H1 (cell line): ENCODE measurements around the gene STARD8. TPM values are rescaled to one million over a fixed set of nuclear protein-coding genes. Genes with fewer than 3 reads are reported as not detected.
A peak's percentile ranks its signal among the peaks of the same experiment; 100 is the strongest.

Source experiments
- CTCF ChIA-PET: fragments of 300-600 bp; sonication (Branson Sonifier 250); formaldehyde crosslinking; loops from one replicate; lab custom pipeline; 2021; ENCODE audit not compliant: partially characterized antibody; lab: Charles Lee
- POLR2A ChIA-PET: fragments of 300-600 bp; sonication (Branson Sonifier 250); formaldehyde crosslinking; loops from one replicate; lab custom pipeline; 2021; ENCODE audit warnings: inconsistent platforms; ENCODE audit not compliant: partially characterized antibody; lab: Charles Lee
- DNase-seq, 2 experiments: peaks; one replicate each; pipeline versions ENCODE4 v3.0.0 to v3.0.0-alpha.2; 2010 to 2022; ENCODE audit warnings: low spot score in 2 of 2, low read depth in 1 of 2, mixed read lengths in 1 of 2
- FAIRE-seq: peaks from 2 replicates; lab custom pipeline; 2011; peaks lifted over from hg19 to GRCh38; lab: Jason Lieb, UNC
- H2AFZ ChIP-seq: 2 replicates; pipeline ENCODE4 v1.8.1; 2012; ENCODE audit warnings: low read length, inconsistent platforms
- H2AK5ac ChIP-seq: 2 replicates; pipeline ENCODE4 v1.6.1; 2013; ENCODE audit warnings: low read depth, low read length
- H2BK120ac ChIP-seq: replicated peaks from 2 replicates; pipeline ENCODE3; 2013; ENCODE audit warnings: low read depth, low read length, inconsistent platforms
- H2BK12ac ChIP-seq: 2 replicates; pipeline ENCODE4 v1.6.1; 2013; ENCODE audit warnings: low read depth, low read length
- H2BK15ac ChIP-seq: 2 replicates; pipeline ENCODE4 v1.6.1; 2013; ENCODE audit warnings: low read length
- H2BK20ac ChIP-seq: 2 replicates; pipeline ENCODE4 v1.6.1; 2013; ENCODE audit warnings: low read length
- H2BK5ac ChIP-seq: 2 replicates; pipeline ENCODE4 v1.6.1; 2013; ENCODE audit warnings: low read depth, low read length
- H3K14ac ChIP-seq: 2 replicates; pipeline ENCODE4 v1.6.1; 2013; ENCODE audit warnings: inconsistent platforms; ENCODE audit not compliant: insufficient read length
- H3K18ac ChIP-seq: 2 replicates; pipeline ENCODE4 v1.6.1; 2013; ENCODE audit warnings: low read length; ENCODE audit errors: extremely low read depth
- H3K23ac ChIP-seq: 2 replicates; pipeline ENCODE4 v1.6.1; 2013; ENCODE audit warnings: inconsistent platforms; ENCODE audit not compliant: insufficient read length
- H3K23me2 ChIP-seq: 2 replicates; pipeline ENCODE4 v1.6.1; 2013; ENCODE audit warnings: low read depth, low read length
- H3K27ac ChIP-seq: 2 replicates; pipeline ENCODE4 v1.6.1; 2011; ENCODE audit warnings: low read depth, low read length, inconsistent platforms
- H3K27me3 ChIP-seq, 4 experiments: replicated peaks in 1 of 4; 1 replicate in 1 of 4; 2 replicates in 3 of 4; pipeline versions ENCODE4 v1.6.1 to v1.8.1; 2011 to 2013; ENCODE audit warnings: low read length in 3 of 4, mild to moderate bottlenecking in 3 of 4, inconsistent platforms in 2 of 4, mixed read lengths in 2 of 4, moderate library complexity in 1 of 4; ENCODE audit not compliant: control insufficient read depth in 3 of 4, insufficient read depth in 3 of 4; ENCODE audit errors: extremely low read depth in 1 of 4
- H3K36me3 ChIP-seq, 4 experiments: 2 replicates each; pipeline versions ENCODE4 v1.6.1 to v1.8.1; 2011 to 2013; ENCODE audit warnings: mild to moderate bottlenecking in 4 of 4, low read length in 3 of 4, moderate library complexity in 2 of 4, control low read depth in 1 of 4, inconsistent platforms in 1 of 4; ENCODE audit not compliant: insufficient read depth in 4 of 4, control insufficient read depth in 2 of 4
- H3K4ac ChIP-seq: replicated peaks from 2 replicates; pipeline ENCODE3; 2013; ENCODE audit warnings: low read length, low read depth, mixed read lengths, inconsistent platforms; ENCODE audit not compliant: insufficient read length
- H3K4me1 ChIP-seq, 4 experiments: replicated peaks in 1 of 4; 1 replicate in 1 of 4; 2 replicates in 3 of 4; pipeline versions ENCODE4 v1.6.1 to v1.8.1; 2011 to 2013; ENCODE audit warnings: low read length in 3 of 4, inconsistent platforms in 2 of 4, mixed read lengths in 1 of 4; ENCODE audit not compliant: insufficient read depth in 4 of 4, control insufficient read depth in 3 of 4
- H3K4me2 ChIP-seq, 2 experiments: 2 replicates each; pipeline versions ENCODE4 v1.6.1 to v1.8.1; 2011 to 2013; ENCODE audit warnings: low read depth in 2 of 2, low read length in 2 of 2, control low read depth in 1 of 2, inconsistent platforms in 1 of 2, mild to moderate bottlenecking in 1 of 2; ENCODE audit not compliant: insufficient read depth in 1 of 2
- H3K4me3 ChIP-seq, 4 experiments: fragments of 200-600, 300-600 bp in 1 of 4; sonication (generic), shearing (Covaris generic), sonication (Bioruptor Twin) in 1 of 4; 2 replicates each; pipeline versions ENCODE4 v1.5.1 to v1.8.1; 2011 to 2016; ENCODE audit warnings: low read length in 4 of 4, low read depth in 3 of 4, control low read depth in 2 of 4, inconsistent platforms in 2 of 4, mild to moderate bottlenecking in 2 of 4, mixed read lengths in 1 of 4, moderate library complexity in 1 of 4; ENCODE audit not compliant: insufficient read depth in 2 of 4; ENCODE audit errors: extremely low read depth in 1 of 4
- H3K56ac ChIP-seq: replicated peaks from 2 replicates; pipeline ENCODE3; 2013; ENCODE audit warnings: low read depth, mild to moderate bottlenecking, mixed read lengths, low read length, inconsistent platforms; ENCODE audit not compliant: insufficient read length
- H3K79me1 ChIP-seq: 2 replicates; pipeline ENCODE4 v1.6.1; 2013; ENCODE audit warnings: low read depth, low read length, control low read depth
- H3K79me2 ChIP-seq, 2 experiments: 2 replicates each; pipeline versions ENCODE4 v1.6.1 to v1.8.1; 2012 to 2013; ENCODE audit warnings: low read length in 2 of 2, mild to moderate bottlenecking in 2 of 2, inconsistent platforms in 1 of 2; ENCODE audit not compliant: insufficient read depth in 2 of 2, control insufficient read depth in 1 of 2
- H3K9ac ChIP-seq, 4 experiments: replicated peaks in 1 of 4; 1 replicate in 1 of 4; 2 replicates in 3 of 4; pipeline versions ENCODE4 v1.6.1 to v1.8.1; 2011 to 2013; ENCODE audit warnings: low read depth in 3 of 4, low read length in 3 of 4, control low read depth in 2 of 4, mild to moderate bottlenecking in 2 of 4, moderate library complexity in 2 of 4, inconsistent platforms in 1 of 4; ENCODE audit errors: extremely low read depth in 1 of 4
- H3K9me3 ChIP-seq, 2 experiments: 2 replicates each; pipeline versions ENCODE4 v1.6.1 to v1.8.1; 2012 to 2013; ENCODE audit warnings: mild to moderate bottlenecking in 2 of 2, moderate library complexity in 2 of 2, control low read depth in 1 of 2, inconsistent platforms in 1 of 2, low read depth in 1 of 2, low read length in 1 of 2, mixed read lengths in 1 of 2; ENCODE audit not compliant: insufficient read depth in 2 of 2
- H4K20me1 ChIP-seq, 2 experiments: replicated peaks in 1 of 2; 2 replicates each; pipeline versions ENCODE3 to v1.8.1; 2011 to 2013; ENCODE audit warnings: inconsistent platforms in 2 of 2, low read length in 2 of 2, mild to moderate bottlenecking in 1 of 2; ENCODE audit not compliant: insufficient read depth in 2 of 2, control insufficient read depth in 1 of 2
- H4K5ac ChIP-seq: 2 replicates; pipeline ENCODE4 v1.6.1; 2013; ENCODE audit warnings: low read length, low read depth, mixed read lengths, inconsistent platforms; ENCODE audit not compliant: insufficient read length
- H4K8ac ChIP-seq: 2 replicates; pipeline ENCODE4 v1.8.0; 2013; ENCODE audit warnings: mild to moderate bottlenecking, moderate library complexity, low read length, inconsistent platforms; ENCODE audit not compliant: insufficient read depth; ENCODE audit errors: extremely low read depth
- H4K91ac ChIP-seq: replicated peaks from 2 replicates; pipeline ENCODE3; 2013; ENCODE audit warnings: low read length, mixed read lengths, inconsistent platforms; ENCODE audit not compliant: insufficient read length
- CTCF ChIP-seq, 3 experiments: IDR thresholded peaks; 1 replicate in 2 of 3; 2 replicates in 1 of 3; pipeline versions ENCODE4 v1.5.1 to v1.6.1; 2011; ENCODE audit warnings: low read length in 3 of 3, mild to moderate bottlenecking in 3 of 3, inconsistent platforms in 2 of 3, low read depth in 1 of 3, moderate library complexity in 1 of 3; ENCODE audit not compliant: insufficient read depth in 1 of 3; ENCODE audit errors: control extremely low read depth in 1 of 3
- POU5F1 ChIP-seq: IDR thresholded peaks from 2 replicates; pipeline ENCODE4 v1.6.1; 2011; ENCODE audit warnings: low read depth, mild to moderate bottlenecking, low read length, moderate library complexity
- RAD21 ChIP-seq, 2 experiments: IDR thresholded peaks in 1 of 2; conservative IDR thresholded peaks in 1 of 2; 2 replicates each; pipeline ENCODE4 v1.6.1; 2011; ENCODE audit warnings: low read depth in 2 of 2, low read length in 2 of 2, improper control_type of control experiment in 1 of 2, inconsistent platforms in 1 of 2, mild to moderate bottlenecking in 1 of 2, moderate library complexity in 1 of 2
- TBP ChIP-seq: IDR thresholded peaks from 2 replicates; pipeline ENCODE4 v1.6.1; 2011; ENCODE audit warnings: low read depth, low read length, improper control_type of control experiment
- TCF12 ChIP-seq: IDR thresholded peaks from 2 replicates; pipeline ENCODE4 v1.6.1; 2011; ENCODE audit warnings: low read depth, mild to moderate bottlenecking, low read length
- WGBS, 2 experiments: shearing (Covaris generic) in 1 of 2; methylation state at CpG; one replicate each; pipeline versions ENCODE4 v1.1.6 to v1.1.7; 2013 to 2015; ENCODE audit warnings: low lambda C conversion rate in 2 of 2, mixed read lengths in 2 of 2, inconsistent platforms in 1 of 2, low coverage in 1 of 2, missing lambda C conversion rate in 1 of 2; ENCODE audit not compliant: insufficient replicate concordance in 2 of 2, insufficient coverage in 1 of 2, insufficient read length in 1 of 2; ENCODE audit errors: extremely low coverage in 1 of 2, missing lambda C conversion rate in 1 of 2; 5-methylcytosine and 5-hydroxymethylcytosine counted together
- long read RNA-seq, 2 experiments: library from RNA in 1 of 2; library from capped mRNA in 1 of 2; stranded (forward); transcript quantifications; one replicate each; pipeline ENCODE4 v2.0.0, GENCODE V29; 2021; ENCODE audit warnings: inconsistent platforms in 1 of 2
- polyA minus RNA-seq, 3 experiments: library from RNA; depleted of rRNA, polyadenylated mRNA; stranded (reverse); fragments of >200 nt; gene quantifications; 1 replicate in 2 of 3; 2 replicates in 1 of 3; pipeline ENCODE4 v1.2.3, GENCODE V29; 2011
- polyA plus RNA-seq, 7 experiments: library from polyadenylated mRNA; depleted of rRNA in 3 of 7; stranded (reverse) in 5 of 7; unstranded in 2 of 7; fragments of >200 nt in 5 of 7; fragments of 200-250 nt in 2 of 7; gene quantifications; 1 replicate in 5 of 7; 2 replicates in 1 of 7; 4 replicates in 1 of 7; pipeline versions ENCODE4 v1.2.1 to v1.2.3, GENCODE V29; 2011 to 2013; ENCODE audit warnings: missing spikeins in 2 of 7, mixed read lengths in 2 of 7
- total RNA-seq: library from RNA; stranded (reverse); fragmentation: NEBNext Ultra II Directional; extraction: Animal tissue kit (Norgen Biotek cat#: 25700); gene quantifications from 2 replicates; pipeline ENCODE4 v1.2.1, GENCODE V29; 2021

STARD8 gene
- total RNA-seq, result 3.0 and 3.8 TPM in 2 replicates
- 1.8 and 2.8 TPM in 2 replicates for polyA plus RNA-seq (2011; rRNA removed)
- polyA plus RNA-seq (2011; cell fraction: cytosol; rRNA removed), result 2.4 TPM
- polyA plus RNA-seq (2011; cell fraction: nucleus; rRNA removed), result 4.4 TPM
- 1.5 to 2.0 TPM (median 1.7 TPM) in 4 replicates for polyA plus RNA-seq (2012, experiment 1 of 2)
- polyA plus RNA-seq (2012, experiment 2 of 2), result 1.8 TPM
- polyA plus RNA-seq (2013, experiment 1 of 2), result 2.2 TPM
- polyA plus RNA-seq (2013, experiment 2 of 2), result 2.2 TPM
- polyA minus RNA-seq (2011; rRNA and poly(A)+ RNA removed), result 2.3 and 3.0 TPM in 2 replicates
- polyA minus RNA-seq (2011; cell fraction: cytosol; rRNA and poly(A)+ RNA removed), result 2.6 TPM
- polyA minus RNA-seq (2011; cell fraction: nucleus; rRNA and poly(A)+ RNA removed), result 2.9 TPM
- long read RNA-seq, experiment 1, full-length matches to known transcripts, result 1 of 3 reads
- long read RNA-seq, experiment 1, partial matches to known transcripts, result 0 of 3 reads
- long read RNA-seq, experiment 1, other reads (novel, unspliced or antisense), result 2 of 3 reads
- long read RNA-seq, experiment 2, partial matches to known transcripts, result 0 of 1 reads
- long read RNA-seq, experiment 2, other reads (novel, unspliced or antisense), result 1 of 1 reads

- peak; percentile 58 for FAIRE-seq
- peak in 1 of 2 experiments; percentile 3; a peak in 2 of 4 replicates for TF ChIP-seq RAD21 (IDR thresholded peaks at IDR 0.05 in 1 of 2, conservative IDR thresholded peaks at IDR 0.05 in 1 of 2; ENCODE audit: low read depth in 2 of 2, low read length in 2 of 2)
- peak; percentile 42; the same call in 1 of the 2 replicates for TF ChIP-seq TBP
- peak in 2 of 3 experiments; percentile 2 to 11; a peak in 2 of 4 replicates for TF ChIP-seq CTCF (IDR thresholded peaks at IDR 0.05; ENCODE audit: control extremely low read depth in 1 of 3, insufficient read depth in 1 of 3, low read depth in 1 of 3, low read length in 3 of 3)
- no peak for TF ChIP-seq POU5F1
- TF ChIP-seq TCF12, result no peak
Observed at GRCh38 chrX:68647156-68647957, at the start of gene STARD8. Gene STARD8, plus strand, starts transcription at chrX:68647666. Its CDS starts 217 bp downstream, at chrX:68647883.

More at GRCh38 chrX:68647156-68647957, at the start of gene STARD8:
- Histone ChIP-seq H3K18ac (peak within 1 kb of the TSS; percentile 60; the same call in 1 of the 2 replicates), H3K79me2 (no peaks in the 10 kb centered on the region), H2BK20ac (no peak within 1 kb of the TSS), H3K9ac (no peak within 1 kb of the TSS), H2BK12ac (0 out of 2 replicates have a peak within 1 kb of the TSS, but pooled peaks have one; percentile 27), H3K4me3 (peak within 1 kb of the TSS; percentile 21 to 57 (median 31)), H3K36me3 (no peaks in the 10 kb centered on the region), H2BK120ac (no peak within 1 kb of the TSS), H2AFZ (no peak within 1 kb of the TSS; the same call in none of the 2 replicates), H3K79me1 (no peaks in the 10 kb centered on the region), H4K91ac (no peak within 1 kb of the TSS), H4K20me1 (peaks cover 0 to 2% of the 10 kb centered on the region in 2 experiments), H3K56ac (peak within 1 kb of the TSS; percentile 30), H3K27me3 (peaks cover 0 to 9% (median 5%) of the 10 kb centered on the region in 4 experiments; a peak in 2 of 7 replicates), H3K23ac (no peak within 1 kb of the TSS), H3K14ac (no peak within 1 kb of the TSS), H2BK5ac (no peak within 1 kb of the TSS), H2AK5ac (no peak within 1 kb of the TSS), H4K5ac (no peak within 1 kb of the TSS), H3K27ac (no peak within 1 kb of the TSS), H2BK15ac (no peak within 1 kb of the TSS), H3K4ac (no peak within 1 kb of the TSS), H3K4me1 (peaks cover 0 to 2% (median 0%) of the 10 kb centered on the region in 4 experiments; a peak in 3 of 7 replicates), H3K9me3 (no peaks in the 10 kb centered on the region), H3K23me2 (peaks cover under 1% of the 10 kb centered on the region; the same call in 1 of the 2 replicates), H3K4me2 (peak within 1 kb of the TSS; percentile 61 to 75), H4K8ac (no peak within 1 kb of the TSS)
- WGBS, 2 experiments, result 44% methylated on average over 6 of the region's 40 CpGs; no CpG with 5 or more reads in 1 of the 2 experiments
- ChIA-PET CTCF (interaction anchor here (0.8 to 1.2 kb wide), 3 partner anchors 10 to 161 kb away, joined by 3 to 4 read pairs (median 3); no protein-coding TSS in a partner anchor), POLR2A (interaction anchor here (0.7 to 1.4 kb wide), 6 partner anchors 11 to 109 kb away, joined by 3 to 7 read pairs (median 3); no protein-coding TSS in a partner anchor)
- peak; percentile 19 to 61 for DNase-seq
